ENCODE data around the gene F10.

GRCh38 chr13:113153810-113154748 lies 31.5 kb downstream of the F10 start:
- TF ChIP-seq CTCF (IDR thresholded peaks at IDR 0.05; ENCODE audit: insufficient read depth, low read length) (no peak), POLR2AphosphoS5 (IDR thresholded peaks at IDR 0.05; ENCODE audit: low read depth) (peak; percentile 72; the same call in 1 of the 2 replicates), REST (IDR thresholded peaks at IDR 0.05; ENCODE audit: insufficient replicate concordance, low read depth) (no peak)
